ENCODE measurements around the gene PTGES3L. TPM values are rescaled to one million over a fixed set of nuclear protein-coding genes. Genes with fewer than 3 reads are reported as not detected.
A peak's percentile ranks its signal among the peaks of the same experiment; 100 is the strongest.

PTGES3L gene
- total and polyA plus RNA-seq, 2 experiments from 2014 or later = 2.3 to 2.5 TPM

DNA sequence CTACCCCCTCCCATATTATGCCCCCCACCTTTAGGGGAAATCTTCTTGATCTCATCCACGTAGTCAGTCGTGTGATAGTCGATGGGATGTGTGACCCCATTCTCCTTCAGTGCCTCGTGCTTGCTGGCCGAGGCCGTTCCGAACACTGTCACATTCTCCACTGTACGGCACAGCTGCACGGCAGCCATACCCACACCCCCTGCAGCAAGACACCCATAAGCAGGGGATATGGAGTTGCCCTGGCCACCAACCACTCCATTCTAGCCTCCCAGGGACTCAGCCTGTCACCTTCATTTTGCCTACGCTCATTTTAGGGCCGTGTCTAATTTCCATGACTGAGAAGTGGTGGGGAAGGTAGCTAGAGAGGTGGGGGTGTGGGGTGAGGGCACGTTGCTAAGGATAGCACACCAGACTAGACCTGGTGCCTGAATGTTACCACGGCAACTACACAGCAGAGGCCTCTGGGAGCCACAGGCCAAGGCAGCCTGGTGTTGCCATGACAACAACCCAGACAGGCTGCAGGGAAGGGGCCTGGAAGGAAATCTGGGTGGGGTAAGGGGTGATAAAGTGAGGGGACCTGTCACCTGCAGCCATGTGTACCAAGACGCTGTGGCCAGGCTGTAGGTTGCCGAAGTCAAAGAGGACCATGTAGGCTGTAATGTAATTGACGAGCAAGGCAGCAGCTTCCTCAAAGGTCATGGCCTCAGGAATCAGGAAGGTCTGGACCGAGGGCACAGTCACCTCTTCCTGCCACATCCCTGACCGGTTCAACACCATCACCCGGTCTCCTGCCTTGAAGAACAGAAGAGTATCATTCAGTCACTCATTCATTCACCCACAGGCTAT, 38.4 kb upstream of the PTGES3L start:
- no peak overlapping the region for H3K27ac ChIP-seq (ENCODE audit: low read depth)
- peaks cover 8% of the 10 kb centered on the region; the same call in 1 of the 2 replicates for H3F3A ChIP-seq (replicated peaks; ENCODE audit: low read depth)
- peaks cover 53% of the 10 kb centered on the region for H3K36me3 Mint-ChIP-seq (ENCODE audit: low read depth)
- ATAC-seq (no peak), DNase-seq (ENCODE audit: low spot score) (peak; percentile 53)
- no peak overlapping the region for H3K4me2 ChIP-seq
- H3K36me3 ChIP-seq (ENCODE audit: insufficient read depth) = peaks cover 9% of the 10 kb centered on the region; the same call in 1 of the 2 replicates
- H3K27me3 ChIP-seq (ENCODE audit: insufficient read depth) = no peaks in the 10 kb centered on the region
- peaks cover 51% of the 10 kb centered on the region for H3K4me1 Mint-ChIP-seq
- peaks cover 8% of the 10 kb centered on the region for H3K27me3 Mint-ChIP-seq (ENCODE audit: insufficient read depth, low read depth, poor library complexity)
- H3K4me1 ChIP-seq (ENCODE audit: insufficient read depth) = peaks cover 28% of the 10 kb centered on the region
- TF ChIP-seq ZNF331 (CRISPR knock-in tag; IDR thresholded peaks at IDR 0.05; ENCODE audit: low read depth) (no peak), JUNB (IDR thresholded peaks at IDR 0.05; ENCODE audit: unreplicated experiment) (no peak), POLR2AphosphoS5 (IDR thresholded peaks at IDR 0.05; ENCODE audit: low read depth) (no peak), ZNF114 (CRISPR knock-in tag; IDR thresholded peaks at IDR 0.05) (no peak), CREB1 (CRISPR knock-in tag; IDR thresholded peaks at IDR 0.05; ENCODE audit: low read depth) (no peak)
- TF ChIP-seq, protein P1, sequence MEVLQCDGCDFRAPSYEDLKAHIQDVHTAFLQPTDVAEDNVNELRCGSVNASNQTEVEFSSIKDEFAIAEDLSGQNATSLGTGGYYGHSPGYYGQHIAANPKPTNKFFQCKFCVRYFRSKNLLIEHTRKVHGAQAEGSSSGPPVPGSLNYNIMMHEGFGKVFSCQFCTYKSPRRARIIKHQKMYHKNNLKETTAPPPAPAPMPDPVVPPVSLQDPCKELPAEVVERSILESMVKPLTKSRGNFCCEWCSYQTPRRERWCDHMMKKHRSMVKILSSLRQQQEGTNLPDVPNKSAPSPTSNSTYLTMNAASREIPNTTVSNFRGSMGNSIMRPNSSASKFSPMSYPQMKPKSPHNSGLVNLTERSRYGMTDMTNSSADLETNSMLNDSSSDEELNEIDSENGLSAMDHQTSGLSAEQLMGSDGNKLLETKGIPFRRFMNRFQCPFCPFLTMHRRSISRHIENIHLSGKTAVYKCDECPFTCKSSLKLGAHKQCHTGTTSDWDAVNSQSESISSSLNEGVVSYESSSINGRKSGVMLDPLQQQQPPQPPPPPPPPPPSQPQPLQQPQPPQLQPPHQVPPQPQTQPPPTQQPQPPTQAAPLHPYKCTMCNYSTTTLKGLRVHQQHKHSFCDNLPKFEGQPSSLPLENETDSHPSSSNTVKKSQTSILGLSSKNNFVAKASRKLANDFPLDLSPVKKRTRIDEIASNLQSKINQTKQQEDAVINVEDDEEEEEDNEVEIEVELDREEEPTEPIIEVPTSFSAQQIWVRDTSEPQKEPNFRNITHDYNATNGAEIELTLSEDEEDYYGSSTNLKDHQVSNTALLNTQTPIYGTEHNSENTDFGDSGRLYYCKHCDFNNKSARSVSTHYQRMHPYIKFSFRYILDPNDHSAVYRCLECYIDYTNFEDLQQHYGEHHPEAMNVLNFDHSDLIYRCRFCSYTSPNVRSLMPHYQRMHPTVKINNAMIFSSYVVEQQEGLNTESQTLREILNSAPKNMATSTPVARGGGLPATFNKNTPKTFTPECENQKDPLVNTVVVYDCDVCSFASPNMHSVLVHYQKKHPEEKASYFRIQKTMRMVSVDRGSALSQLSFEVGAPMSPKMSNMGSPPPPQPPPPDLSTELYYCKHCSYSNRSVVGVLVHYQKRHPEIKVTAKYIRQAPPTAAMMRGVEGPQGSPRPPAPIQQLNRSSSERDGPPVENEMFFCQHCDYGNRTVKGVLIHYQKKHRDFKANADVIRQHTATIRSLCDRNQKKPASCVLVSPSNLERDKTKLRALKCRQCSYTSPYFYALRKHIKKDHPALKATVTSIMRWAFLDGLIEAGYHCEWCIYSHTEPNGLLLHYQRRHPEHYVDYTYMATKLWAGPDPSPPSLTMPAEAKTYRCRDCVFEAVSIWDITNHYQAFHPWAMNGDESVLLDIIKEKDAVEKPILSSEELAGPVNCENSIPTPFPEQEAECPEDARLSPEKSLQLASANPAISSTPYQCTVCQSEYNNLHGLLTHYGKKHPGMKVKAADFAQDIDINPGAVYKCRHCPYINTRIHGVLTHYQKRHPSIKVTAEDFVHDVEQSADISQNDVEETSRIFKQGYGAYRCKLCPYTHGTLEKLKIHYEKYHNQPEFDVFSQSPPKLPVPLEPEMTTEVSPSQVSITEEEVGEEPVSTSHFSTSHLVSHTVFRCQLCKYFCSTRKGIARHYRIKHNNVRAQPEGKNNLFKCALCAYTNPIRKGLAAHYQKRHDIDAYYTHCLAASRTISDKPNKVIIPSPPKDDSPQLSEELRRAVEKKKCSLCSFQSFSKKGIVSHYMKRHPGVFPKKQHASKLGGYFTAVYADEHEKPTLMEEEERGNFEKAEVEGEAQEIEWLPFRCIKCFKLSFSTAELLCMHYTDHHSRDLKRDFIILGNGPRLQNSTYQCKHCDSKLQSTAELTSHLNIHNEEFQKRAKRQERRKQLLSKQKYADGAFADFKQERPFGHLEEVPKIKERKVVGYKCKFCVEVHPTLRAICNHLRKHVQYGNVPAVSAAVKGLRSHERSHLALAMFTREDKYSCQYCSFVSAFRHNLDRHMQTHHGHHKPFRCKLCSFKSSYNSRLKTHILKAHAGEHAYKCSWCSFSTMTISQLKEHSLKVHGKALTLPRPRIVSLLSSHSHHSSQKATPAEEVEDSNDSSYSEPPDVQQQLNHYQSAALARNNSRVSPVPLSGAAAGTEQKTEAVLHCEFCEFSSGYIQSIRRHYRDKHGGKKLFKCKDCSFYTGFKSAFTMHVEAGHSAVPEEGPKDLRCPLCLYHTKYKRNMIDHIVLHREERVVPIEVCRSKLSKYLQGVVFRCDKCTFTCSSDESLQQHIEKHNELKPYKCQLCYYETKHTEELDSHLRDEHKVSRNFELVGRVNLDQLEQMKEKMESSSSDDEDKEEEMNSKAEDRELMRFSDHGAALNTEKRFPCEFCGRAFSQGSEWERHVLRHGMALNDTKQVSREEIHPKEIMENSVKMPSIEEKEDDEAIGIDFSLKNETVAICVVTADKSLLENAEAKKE (CRISPR knock-in tag; IDR thresholded peaks at IDR 0.05) = no peak
- TF ChIP-seq, protein P2, sequence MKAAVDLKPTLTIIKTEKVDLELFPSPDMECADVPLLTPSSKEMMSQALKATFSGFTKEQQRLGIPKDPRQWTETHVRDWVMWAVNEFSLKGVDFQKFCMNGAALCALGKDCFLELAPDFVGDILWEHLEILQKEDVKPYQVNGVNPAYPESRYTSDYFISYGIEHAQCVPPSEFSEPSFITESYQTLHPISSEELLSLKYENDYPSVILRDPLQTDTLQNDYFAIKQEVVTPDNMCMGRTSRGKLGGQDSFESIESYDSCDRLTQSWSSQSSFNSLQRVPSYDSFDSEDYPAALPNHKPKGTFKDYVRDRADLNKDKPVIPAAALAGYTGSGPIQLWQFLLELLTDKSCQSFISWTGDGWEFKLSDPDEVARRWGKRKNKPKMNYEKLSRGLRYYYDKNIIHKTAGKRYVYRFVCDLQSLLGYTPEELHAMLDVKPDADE (IDR thresholded peaks at IDR 0.05) = no peak
- H4K20me1 ChIP-seq (replicated peaks; ENCODE audit: insufficient read depth) = peaks cover 10% of the 10 kb centered on the region
- H3K4me3 ChIP-seq = no peak overlapping the region
- H3K27ac Mint-ChIP-seq = no peak overlapping the region
- H3K9me3 Mint-ChIP-seq = no peaks in the 10 kb centered on the region
- no peak overlapping the region for H2AFZ ChIP-seq
- H3K4me3 Mint-ChIP-seq = no peak overlapping the region
- H3K9me2 ChIP-seq (ENCODE audit: insufficient read depth) = no peaks in the 10 kb centered on the region
- H3K79me2 ChIP-seq (replicated peaks; ENCODE audit: insufficient read depth) = peaks cover 34% of the 10 kb centered on the region
